ENCODE data around the gene RAI1. TPM values are rescaled to one million over a fixed set of nuclear protein-coding genes. Genes with fewer than 3 reads are reported as not detected.

The RAI1 gene
- total and polyA plus RNA-seq, 2 of the 13 experiments (the other 11 are each of a cell fraction or from before 2014, with no cell fraction given) = 3.4 to 5.2 TPM

DNA sequence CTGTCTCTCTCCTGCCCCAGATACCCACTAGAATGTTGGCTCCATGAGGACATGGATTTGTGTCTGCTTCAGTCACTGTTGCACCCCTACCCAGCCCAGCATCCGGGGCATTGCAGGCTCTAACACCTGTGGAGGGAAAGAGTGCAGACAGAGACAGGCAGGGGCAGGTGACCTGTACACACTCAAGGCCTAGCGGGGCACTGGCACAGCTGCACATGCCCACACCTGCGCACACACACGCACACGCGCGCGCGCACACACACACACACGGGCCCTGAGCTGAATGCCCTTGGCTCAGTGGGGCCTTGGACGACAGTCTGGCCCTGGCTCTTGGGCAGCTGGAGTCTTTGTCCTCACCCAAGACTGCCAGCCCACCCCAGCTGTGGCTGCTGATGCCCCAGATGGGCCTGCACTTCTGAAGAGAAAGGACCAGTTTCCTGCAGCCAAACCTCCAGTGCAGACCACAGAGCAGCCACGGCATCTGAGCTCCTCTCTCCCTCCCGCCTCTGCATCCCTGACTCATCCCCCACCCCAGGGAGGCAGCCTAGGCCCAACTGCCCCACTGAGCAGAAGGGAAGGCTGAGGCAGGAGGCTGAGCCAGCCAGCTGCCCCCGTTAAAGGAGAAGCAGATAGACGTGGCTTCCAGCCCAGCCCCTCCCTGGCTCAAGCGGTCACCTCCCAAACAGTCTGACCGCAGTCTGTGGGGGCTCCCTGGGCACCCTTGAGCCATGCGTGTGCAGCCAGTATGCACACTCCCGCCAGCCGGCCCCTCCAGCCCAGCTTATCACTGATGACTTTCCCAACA is 12.3 kb upstream of the RAI1 start (continued):
- TF ChIP-seq ZFP82 (CRISPR knock-in tag; IDR thresholded peaks at IDR 0.05; ENCODE audit: borderline replicate concordance) (no peak), ZMYM2 (CRISPR knock-in tag; IDR thresholded peaks at IDR 0.05) (0 out of 2 replicates have a peak, but pooled peaks have one; percentile 29), KMT2B (CRISPR knock-in tag; IDR thresholded peaks at IDR 0.05) (no peak), ZFX (CRISPR knock-in tag; IDR thresholded peaks at IDR 0.05; ENCODE audit: low read depth) (peak; percentile 30; the same call in 1 of the 2 replicates), HDAC1 (CRISPR knock-in tag; IDR thresholded peaks at IDR 0.05) (0 out of 2 replicates have a peak, but pooled peaks have one; percentile 32), EED (CRISPR knock-in tag; IDR thresholded peaks at IDR 0.05) (0 out of 2 replicates have a peak, but pooled peaks have one; percentile 25), ZNF615 (CRISPR knock-in tag; IDR thresholded peaks at IDR 0.05; ENCODE audit: borderline replicate concordance) (no peak), MAZ (IDR thresholded peaks at IDR 0.05; ENCODE audit: borderline replicate concordance, low read depth, low read length) (0 out of 2 replicates have a peak, but pooled peaks have one; percentile 39), MAZ (CRISPR knock-in tag; IDR thresholded peaks at IDR 0.05; ENCODE audit: low read depth) (no peak), CEBPB (IDR thresholded peaks at IDR 0.05; ENCODE audit: borderline replicate concordance, low read depth, low read length) (peak; percentile 6; the same call in 1 of the 2 replicates), KDM1A (CRISPR knock-in tag; IDR thresholded peaks at IDR 0.05) (peak; percentile 73; the same call in 1 of the 2 replicates), BORCS8-MEF2B (CRISPR knock-in tag; IDR thresholded peaks at IDR 0.05) (0 out of 2 replicates have a peak, but pooled peaks have one; percentile 41)
- TF ChIP-seq, protein P1, sequence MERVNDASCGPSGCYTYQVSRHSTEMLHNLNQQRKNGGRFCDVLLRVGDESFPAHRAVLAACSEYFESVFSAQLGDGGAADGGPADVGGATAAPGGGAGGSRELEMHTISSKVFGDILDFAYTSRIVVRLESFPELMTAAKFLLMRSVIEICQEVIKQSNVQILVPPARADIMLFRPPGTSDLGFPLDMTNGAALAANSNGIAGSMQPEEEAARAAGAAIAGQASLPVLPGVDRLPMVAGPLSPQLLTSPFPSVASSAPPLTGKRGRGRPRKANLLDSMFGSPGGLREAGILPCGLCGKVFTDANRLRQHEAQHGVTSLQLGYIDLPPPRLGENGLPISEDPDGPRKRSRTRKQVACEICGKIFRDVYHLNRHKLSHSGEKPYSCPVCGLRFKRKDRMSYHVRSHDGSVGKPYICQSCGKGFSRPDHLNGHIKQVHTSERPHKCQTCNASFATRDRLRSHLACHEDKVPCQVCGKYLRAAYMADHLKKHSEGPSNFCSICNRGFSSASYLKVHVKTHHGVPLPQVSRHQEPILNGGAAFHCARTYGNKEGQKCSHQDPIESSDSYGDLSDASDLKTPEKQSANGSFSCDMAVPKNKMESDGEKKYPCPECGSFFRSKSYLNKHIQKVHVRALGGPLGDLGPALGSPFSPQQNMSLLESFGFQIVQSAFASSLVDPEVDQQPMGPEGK (CRISPR knock-in tag; IDR thresholded peaks at IDR 0.05) = peak; percentile 28; the same call in 1 of the 2 replicates
- TF ChIP-seq, protein P2, sequence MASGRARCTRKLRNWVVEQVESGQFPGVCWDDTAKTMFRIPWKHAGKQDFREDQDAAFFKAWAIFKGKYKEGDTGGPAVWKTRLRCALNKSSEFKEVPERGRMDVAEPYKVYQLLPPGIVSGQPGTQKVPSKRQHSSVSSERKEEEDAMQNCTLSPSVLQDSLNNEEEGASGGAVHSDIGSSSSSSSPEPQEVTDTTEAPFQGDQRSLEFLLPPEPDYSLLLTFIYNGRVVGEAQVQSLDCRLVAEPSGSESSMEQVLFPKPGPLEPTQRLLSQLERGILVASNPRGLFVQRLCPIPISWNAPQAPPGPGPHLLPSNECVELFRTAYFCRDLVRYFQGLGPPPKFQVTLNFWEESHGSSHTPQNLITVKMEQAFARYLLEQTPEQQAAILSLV (CRISPR knock-in tag; IDR thresholded peaks at IDR 0.05; ENCODE audit: borderline replicate concordance) = no peak
- TF ChIP-seq, protein P3, sequence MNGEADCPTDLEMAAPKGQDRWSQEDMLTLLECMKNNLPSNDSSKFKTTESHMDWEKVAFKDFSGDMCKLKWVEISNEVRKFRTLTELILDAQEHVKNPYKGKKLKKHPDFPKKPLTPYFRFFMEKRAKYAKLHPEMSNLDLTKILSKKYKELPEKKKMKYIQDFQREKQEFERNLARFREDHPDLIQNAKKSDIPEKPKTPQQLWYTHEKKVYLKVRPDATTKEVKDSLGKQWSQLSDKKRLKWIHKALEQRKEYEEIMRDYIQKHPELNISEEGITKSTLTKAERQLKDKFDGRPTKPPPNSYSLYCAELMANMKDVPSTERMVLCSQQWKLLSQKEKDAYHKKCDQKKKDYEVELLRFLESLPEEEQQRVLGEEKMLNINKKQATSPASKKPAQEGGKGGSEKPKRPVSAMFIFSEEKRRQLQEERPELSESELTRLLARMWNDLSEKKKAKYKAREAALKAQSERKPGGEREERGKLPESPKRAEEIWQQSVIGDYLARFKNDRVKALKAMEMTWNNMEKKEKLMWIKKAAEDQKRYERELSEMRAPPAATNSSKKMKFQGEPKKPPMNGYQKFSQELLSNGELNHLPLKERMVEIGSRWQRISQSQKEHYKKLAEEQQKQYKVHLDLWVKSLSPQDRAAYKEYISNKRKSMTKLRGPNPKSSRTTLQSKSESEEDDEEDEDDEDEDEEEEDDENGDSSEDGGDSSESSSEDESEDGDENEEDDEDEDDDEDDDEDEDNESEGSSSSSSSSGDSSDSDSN (CRISPR knock-in tag; IDR thresholded peaks at IDR 0.05) = peak; percentile 41; the same call in 1 of the 2 replicates

All from HepG2 (cell line).